Ureter (tissue), 1 donor: ENCODE results near the gene CABCOCO1. TPM values are rescaled to one million over a fixed set of nuclear protein-coding genes. Genes with fewer than 3 reads are reported as not detected.
A peak's percentile ranks its signal among the peaks of the same experiment; 100 is the strongest.
"Not testable (repeated sequence)": the region's sequence is repeated elsewhere in the genome, so short reads cannot be mapped to it uniquely, and the experiment has no call there.

Experiments
- DNase-seq: peaks from one replicate; pipeline ENCODE4 v3.0.0-alpha.2; 2020; ENCODE audit warnings: low spot score
- total RNA-seq: library from RNA; stranded (reverse); gene quantifications from one replicate; pipeline ENCODE4 v1.2.4, GENCODE V29; 2023
- donor health status: DM: yes; HTN: yes; CAD: no.

The CABCOCO1 gene
- total RNA-seq, 1 donor from 2014 or later = 1.0 TPM

- not testable (repeated sequence) for DNase-seq
These were observed 49.4 kb downstream of the CABCOCO1 start for GRCh38 chr10:61712105-61712504.

- DNase-seq = not testable (repeated sequence)
These were observed 56.7 kb downstream of the CABCOCO1 start for GRCh38 chr10:61719475-61719874.

- DNase-seq = no peak
These were observed 57.2 kb downstream of the CABCOCO1 start for GRCh38 chr10:61719906-61720305.

- no peak for DNase-seq
These were observed 58.7 kb downstream of the CABCOCO1 start for GRCh38 chr10:61721431-61721830.

GRCh38 chr10:61725221-61725620 lies 62.5 kb downstream of the CABCOCO1 start:
- not testable (repeated sequence) for DNase-seq

GRCh38 chr10:61729596-61729995 lies 66.9 kb downstream of the CABCOCO1 start:
- no peak for DNase-seq

- DNase-seq = no peak
These were observed 67.9 kb downstream of the CABCOCO1 start for GRCh38 chr10:61730671-61731070.

GRCh38 chr10:61731638-61732037 lies 68.9 kb downstream of the CABCOCO1 start:
- no peak for DNase-seq

GRCh38 chr10:61732629-61733278 lies 70.0 kb downstream of the CABCOCO1 start:
- DNase-seq = no peak

GRCh38 chr10:61733358-61733940 lies 70.7 kb downstream of the CABCOCO1 start:
- DNase-seq = peak; percentile 44

GRCh38 chr10:61735882-61736281 lies 73.2 kb downstream of the CABCOCO1 start:
- DNase-seq = no peak

GRCh38 chr10:61737455-61737854 lies 74.7 kb downstream of the CABCOCO1 start:
- DNase-seq = not testable (repeated sequence)

GRCh38 chr10:61742812-61743211 lies 80.1 kb downstream of the CABCOCO1 start:
- DNase-seq = no peak

GRCh38 chr10:61744469-61744868 lies 81.7 kb downstream of the CABCOCO1 start:
- no peak for DNase-seq

GRCh38 chr10:61746377-61746776 lies 83.6 kb downstream of the CABCOCO1 start:
- DNase-seq = no peak

GRCh38 chr10:61747307-61747706 lies 84.6 kb downstream of the CABCOCO1 start:
- no peak for DNase-seq

- no peak for DNase-seq
These were observed 86.6 kb downstream of the CABCOCO1 start for GRCh38 chr10:61749291-61749690.

GRCh38 chr10:61750943-61751471 lies 88.3 kb downstream of the CABCOCO1 start:
- peak; percentile 73 for DNase-seq

- no peak for DNase-seq
These were observed 88.9 kb downstream of the CABCOCO1 start for GRCh38 chr10:61751599-61751998.

GRCh38 chr10:61752111-61753011 lies 89.6 kb downstream of the CABCOCO1 start:
- DNase-seq = no peak

- no peak for DNase-seq
These were observed 90.7 kb downstream of the CABCOCO1 start for GRCh38 chr10:61753453-61753852.
